Suppressor macrophage (primary cell): Measurements from ENCODE around the gene SLC1A1.
"Not testable (repeated sequence)": the region's sequence is repeated elsewhere in the genome, so short reads cannot be mapped to it uniquely, and the experiment has no call there.

Experiments
- DNase-seq, 4 experiments: peaks; one replicate each; pipeline ENCODE4 v3.0.0-alpha.2; 2020 to 2022

The SLC1A1 gene

GRCh38 chr9:4581035-4581760, 90.9 kb downstream of the SLC1A1 start:
- no peak for DNase-seq

- no peak for DNase-seq
Observed at GRCh38 chr9:4581861-4582565, 91.7 kb downstream of the SLC1A1 start.

- DNase-seq = no peak
Observed at GRCh38 chr9:4583001-4583400, 92.7 kb downstream of the SLC1A1 start.

GRCh38 chr9:4584636-4585035, 94.4 kb downstream of the SLC1A1 start:
- no peak for DNase-seq

GRCh38 chr9:4585135-4585534, 94.9 kb downstream of the SLC1A1 start:
- no peak for DNase-seq

- no peak for DNase-seq
Observed at GRCh38 chr9:4588721-4589120, 98.5 kb downstream of the SLC1A1 start.

GRCh38 chr9:4590430-4591122, 100.3 kb downstream of the SLC1A1 start:
- DNase-seq = no peak

GRCh38 chr9:4591123-4591500, 100.8 kb downstream of the SLC1A1 start:
- DNase-seq = no peak

GRCh38 chr9:4592295-4592694, 102.0 kb downstream of the SLC1A1 start:
- peak; percentile 29 to 70 (median 40) for DNase-seq

- no peak for DNase-seq
Observed at GRCh38 chr9:4592886-4593285, 102.6 kb downstream of the SLC1A1 start.

- DNase-seq = no peak
Observed at GRCh38 chr9:4594545-4594944, 104.3 kb downstream of the SLC1A1 start.

GRCh38 chr9:4594994-4595393, 104.7 kb downstream of the SLC1A1 start:
- no peak for DNase-seq

GRCh38 chr9:4596165-4596922, 106.1 kb downstream of the SLC1A1 start:
- peak in 3 of 4 experiments; percentile 15 to 43 (median 20) for DNase-seq

- DNase-seq = no peak
Observed at GRCh38 chr9:4600368-4600767, 110.1 kb downstream of the SLC1A1 start.

GRCh38 chr9:4603830-4604229, 113.6 kb downstream of the SLC1A1 start:
- no peak for DNase-seq

GRCh38 chr9:4604678-4605095, 114.4 kb downstream of the SLC1A1 start:
- DNase-seq = peak; percentile 67 to 84 (median 75)

GRCh38 chr9:4606033-4606432, 115.8 kb downstream of the SLC1A1 start:
- DNase-seq = not testable (repeated sequence)

GRCh38 chr9:4614627-4615026, 124.4 kb downstream of the SLC1A1 start:
- no peak for DNase-seq

- no peak for DNase-seq
Observed at GRCh38 chr9:4615251-4615650, 125.0 kb downstream of the SLC1A1 start.

GRCh38 chr9:4615778-4616177, 125.5 kb downstream of the SLC1A1 start:
- no peak for DNase-seq

- no peak for DNase-seq
Observed at GRCh38 chr9:4617752-4618151, 127.5 kb downstream of the SLC1A1 start.

GRCh38 chr9:4618700-4619099, 128.4 kb downstream of the SLC1A1 start:
- peak in 2 of 4 experiments; percentile 28 to 42 for DNase-seq
